ENCODE results near the gene TEPSIN.

TEPSIN gene

DNA sequence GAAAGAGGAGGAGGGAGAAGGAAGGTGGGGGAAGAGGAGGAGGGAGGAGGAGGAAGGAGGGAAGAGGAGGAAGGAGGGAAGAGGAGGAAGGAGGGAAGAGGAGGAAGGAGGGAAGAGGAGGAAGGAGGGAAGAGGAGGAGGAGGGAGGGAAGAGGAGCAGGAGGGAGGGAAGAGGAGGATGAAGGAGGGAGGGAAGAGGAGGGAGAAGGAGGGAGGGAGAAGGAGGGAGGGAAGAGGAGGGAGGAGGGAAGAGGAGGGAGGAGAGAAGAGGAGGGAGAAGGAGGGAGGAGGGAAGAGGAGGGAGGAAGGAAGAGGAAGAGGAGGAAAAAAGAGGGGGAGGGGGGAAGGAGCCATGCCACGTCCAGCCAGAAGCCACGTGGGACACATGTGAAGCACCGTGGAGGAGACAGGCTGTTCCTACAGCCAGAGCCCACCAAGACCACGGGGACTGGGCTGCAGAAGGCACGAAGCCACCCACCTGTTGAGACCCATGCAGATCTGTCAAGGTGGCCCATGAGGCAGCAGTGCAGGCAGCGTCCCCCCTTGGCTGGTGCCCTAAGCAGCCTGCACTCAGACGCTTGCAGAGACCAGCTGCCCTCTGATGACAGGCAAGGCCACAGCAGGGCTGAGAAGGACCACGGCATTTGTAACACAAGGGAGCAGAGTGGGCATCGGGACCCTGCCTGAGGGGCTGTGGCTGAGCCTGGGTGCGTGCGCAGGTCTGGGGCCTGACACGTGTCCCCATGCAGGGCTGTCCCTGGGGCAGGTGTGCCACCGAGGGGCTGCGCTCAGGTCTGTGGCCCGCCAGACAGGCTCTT lies 10.6 kb upstream of the TEPSIN start:
- no peak for DNase-seq

DNA sequence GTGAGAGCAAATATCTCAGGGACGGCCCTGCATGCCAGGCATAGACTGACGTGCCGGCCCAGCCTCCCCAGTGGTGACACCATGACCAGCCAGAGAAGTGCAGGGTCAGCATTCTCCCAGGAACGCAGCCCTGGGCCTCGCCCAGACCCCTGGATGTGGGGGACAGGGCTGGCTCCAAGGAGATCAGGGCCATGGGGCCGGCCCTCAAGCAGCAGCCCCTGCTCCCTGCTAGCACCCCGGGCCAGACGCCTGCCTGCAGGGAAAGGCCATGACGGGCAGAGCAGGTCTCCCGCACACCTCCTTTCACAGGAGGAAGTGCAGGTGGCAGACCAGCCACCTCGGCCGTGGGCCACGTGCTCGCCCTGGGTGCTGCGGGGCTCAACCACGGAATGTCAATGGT lies 9.8 kb upstream of the TEPSIN start:
- DNase-seq = no peak

DNA sequence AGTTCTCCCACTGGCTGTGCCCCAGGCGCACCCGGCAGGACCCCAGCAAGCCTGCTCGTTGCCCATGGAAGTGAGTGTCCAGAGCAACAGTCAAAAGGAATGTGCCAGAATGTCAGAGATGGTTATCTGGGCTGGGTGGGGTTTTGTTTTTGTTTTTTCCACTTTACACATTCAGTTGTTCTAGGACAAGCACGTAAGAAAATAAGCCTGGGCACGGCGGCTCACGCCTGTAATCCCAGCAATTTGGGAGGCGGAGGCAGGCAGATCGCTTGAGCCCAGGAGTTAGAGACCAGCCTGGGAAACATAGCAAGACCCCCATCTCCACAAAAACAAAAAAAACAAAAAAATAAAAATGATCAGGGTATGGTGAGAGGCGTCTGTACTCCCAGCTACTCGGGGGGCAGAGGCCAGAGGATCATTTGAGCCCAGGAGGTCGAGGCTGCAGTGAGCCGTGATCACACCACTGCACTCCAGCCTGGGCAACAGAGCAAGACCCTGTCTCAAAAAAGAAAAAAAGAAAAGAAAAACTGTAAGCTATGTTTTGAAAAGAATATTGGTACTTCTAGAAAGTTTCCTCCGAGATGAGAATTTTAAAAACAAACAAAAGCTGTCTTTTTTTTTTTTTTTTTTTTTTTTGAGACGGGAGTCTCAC lies 8.6 kb upstream of the TEPSIN start:
- DNase-seq = no peak

DNA sequence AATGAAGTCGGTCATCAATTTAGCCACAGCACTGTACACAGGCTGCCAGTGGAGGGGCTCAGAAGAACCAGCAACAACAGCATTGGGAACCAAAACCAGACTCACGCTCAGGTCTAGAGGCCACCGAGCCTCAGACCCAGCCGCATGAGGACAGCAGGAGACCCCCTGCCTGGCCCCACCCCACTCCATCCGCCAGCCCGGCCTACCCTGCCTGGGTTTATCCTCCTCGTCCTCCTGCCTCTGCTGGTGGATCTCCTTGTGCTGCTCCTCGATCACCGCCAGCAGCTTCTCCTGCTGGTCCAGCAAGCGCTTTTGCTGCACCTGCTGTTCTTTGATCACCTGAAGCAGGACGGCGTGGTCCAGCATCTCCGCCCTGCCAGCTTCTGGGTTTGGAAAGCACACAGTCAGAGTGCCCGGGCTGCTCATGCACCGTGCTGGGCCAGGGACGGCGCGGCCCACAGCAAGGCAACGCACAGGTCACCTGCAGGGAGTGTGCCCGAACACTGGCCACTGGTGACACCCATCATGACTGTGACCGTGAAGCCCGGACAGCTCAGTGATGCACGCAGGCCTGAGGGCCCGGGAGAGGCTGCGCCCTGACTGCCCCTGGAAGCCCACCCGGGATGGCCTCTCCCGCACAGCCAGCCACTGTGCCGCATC lies 8.0 kb upstream of the TEPSIN start:
- DNase-seq = no peak

DNA sequence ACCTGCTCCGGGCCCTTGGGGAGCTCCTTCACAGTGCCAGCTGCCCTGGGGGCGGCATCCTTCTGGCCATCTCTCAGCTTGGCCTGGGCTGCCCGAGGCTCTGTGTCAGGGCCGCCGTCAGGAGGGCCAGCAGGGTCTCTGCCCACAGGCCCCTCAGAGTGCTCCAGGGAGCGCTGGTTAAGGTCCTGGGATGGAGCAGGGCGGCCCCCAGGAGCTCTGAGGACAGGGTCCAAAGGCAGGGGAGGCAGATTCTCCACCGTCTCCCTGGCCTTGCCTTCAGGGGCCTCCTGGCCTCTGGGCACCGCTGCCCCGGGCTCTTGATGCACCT lies 7.5 kb upstream of the TEPSIN start:
- no peak for DNase-seq

DNA sequence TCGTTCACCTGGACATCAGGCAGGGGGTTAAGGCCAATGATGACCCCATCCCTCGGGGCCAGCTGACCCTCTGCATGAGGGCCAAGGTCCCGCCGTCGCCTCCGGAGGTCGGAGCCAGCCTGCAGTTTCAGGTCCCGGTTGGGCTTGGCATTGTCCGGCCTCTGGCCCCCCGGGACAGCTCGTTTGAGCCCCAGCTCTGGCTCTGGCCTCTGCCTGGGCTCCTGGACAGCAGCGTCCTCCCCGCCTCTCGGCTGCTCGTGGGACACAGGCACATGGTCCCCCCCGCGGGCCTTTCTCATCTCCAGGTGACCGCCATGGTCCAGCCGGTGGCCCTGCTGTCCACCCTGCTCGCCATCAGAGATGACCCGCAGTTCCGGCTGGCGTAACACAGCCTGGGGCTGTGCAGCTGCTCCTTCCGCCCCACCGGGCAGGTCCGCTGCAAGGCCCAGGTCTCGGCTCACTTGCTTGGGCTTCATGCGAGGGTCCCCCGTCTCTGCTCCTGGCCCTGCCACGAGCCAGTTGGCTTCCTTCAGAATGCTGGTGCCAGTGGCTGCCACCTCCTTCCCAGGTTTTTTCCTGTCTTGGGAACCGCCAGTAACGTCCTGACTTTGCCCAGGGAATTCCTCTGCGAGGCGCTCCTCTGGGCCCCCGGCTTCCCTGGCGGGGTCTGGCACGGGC lies 6.9 kb upstream of the TEPSIN start:
- no peak for DNase-seq

DNA sequence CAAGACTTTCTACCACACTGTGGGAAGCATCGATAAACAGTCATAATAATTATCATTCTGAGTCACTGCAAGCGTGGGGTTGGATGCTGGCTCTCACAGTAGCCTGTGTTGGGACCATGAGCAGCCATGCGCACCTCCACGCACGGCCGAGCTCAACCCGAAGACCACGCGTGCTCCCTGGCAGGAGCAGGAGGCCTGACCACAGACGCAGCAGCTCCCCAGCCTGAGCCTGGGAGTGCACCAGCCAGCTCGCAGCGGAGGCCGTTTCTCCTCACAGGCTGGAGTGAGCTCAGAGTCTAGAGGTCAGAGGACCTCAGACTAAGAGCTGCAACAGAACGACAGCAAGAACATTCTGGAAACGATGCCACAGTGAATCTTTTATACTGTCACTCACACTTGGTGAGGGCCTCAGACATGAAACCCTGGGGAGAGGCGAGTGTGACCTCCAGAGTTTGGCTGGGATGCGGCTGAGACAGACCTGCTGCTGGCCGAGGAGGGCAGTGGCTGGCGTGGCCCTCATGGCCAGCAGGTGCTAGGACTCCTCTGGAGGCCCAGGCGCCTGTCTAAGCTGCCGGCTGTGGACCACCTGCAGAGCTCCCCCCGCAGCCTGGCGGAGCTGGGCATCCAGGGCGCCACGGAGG lies 6.3 kb upstream of the TEPSIN start:
- DNase-seq = no peak

DNA sequence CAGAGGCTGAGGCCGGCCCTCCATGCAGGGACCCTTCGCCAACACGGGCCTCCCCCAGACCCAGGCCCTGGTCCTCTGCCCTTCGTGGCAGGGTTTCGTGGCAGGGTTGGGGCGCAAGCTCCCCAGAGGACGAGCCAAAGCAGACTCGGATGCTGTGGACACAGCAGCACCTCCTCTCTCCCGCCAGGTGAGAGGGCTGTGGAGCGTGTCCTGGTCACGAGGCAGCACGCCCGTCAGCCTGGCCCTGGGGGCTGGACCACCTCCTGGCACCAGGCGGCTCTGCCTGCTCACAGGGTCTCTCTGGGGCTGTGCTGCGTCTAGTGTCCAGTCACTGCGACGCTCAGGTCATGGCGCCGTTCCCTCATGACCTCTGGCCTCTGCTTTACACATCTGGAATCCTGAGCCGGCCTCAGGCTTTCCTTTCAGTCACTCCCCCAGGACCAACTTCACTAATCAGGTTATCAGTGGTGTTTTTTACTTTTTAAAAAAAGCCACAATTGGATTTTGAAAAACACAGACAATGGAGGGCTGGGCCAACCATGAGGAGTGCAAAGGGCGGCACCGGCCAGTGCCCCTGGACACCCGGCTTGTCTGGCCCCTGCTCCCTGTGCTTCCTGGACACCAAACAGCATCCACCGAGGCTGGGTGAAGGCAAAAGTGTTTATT lies 5.6 kb upstream of the TEPSIN start:
- DNase-seq = no peak

DNA sequence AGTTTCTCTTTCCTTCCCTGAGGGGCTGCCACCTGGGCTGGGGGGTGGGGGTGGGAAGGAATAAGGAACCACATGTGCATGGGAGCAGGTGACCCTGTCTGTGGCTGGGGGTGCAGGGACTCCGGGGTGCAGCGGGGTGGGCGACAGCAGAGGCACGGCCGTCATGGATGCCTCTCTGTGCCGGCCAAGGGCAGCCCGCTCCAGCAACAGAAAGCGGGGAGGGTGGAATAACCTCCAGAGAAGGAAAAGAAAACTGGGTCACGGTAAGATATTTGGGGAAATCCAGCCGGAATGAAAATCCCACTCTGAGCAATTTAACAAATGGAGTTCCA lies 4.4 kb upstream of the TEPSIN start:
- no peak for DNase-seq

DNA sequence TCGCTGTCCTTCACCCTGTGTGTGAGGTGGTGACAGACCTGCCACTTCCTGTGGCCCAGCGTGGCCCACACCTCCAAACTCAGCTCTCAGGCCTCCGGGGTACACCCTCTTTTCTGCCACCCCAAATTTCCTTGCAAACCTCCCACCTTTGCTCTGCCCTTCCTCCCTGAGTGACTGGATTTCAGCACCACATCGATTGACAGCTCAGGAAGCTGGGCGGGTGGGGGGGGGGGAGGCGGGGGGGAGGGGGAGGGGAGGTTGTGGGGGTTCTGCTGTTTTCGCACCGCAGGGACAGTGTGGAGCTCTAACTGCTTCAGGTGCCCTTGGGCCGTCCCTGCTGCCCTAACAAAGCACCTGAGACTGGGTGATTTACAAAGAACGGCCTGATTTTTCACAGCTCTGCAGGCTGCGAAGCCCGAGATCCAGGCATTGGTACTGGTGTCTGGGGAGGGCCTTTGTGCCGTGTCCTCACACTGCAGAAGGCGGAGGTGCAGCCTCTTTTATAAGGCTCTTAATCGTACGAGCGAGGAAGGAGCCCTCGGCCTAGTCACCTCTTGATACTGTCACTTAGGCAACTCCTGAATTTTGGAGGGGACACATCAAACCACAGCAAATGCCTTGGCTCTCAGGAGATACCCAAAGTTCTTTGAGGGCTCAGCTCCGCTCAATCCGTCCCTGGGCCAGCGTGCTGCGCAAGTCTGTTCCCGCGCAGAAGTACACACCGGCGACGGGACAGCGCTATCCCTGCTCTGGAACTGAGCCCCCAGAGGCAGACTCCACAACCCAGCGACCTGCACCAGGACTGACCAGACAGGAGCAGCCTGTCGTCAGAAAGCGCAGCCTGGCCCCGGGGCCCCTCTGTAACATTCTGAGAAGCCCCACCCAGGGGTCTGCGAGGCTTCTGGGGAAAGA lies 3.8 kb upstream of the TEPSIN start:
- DNase-seq = no peak

DNA sequence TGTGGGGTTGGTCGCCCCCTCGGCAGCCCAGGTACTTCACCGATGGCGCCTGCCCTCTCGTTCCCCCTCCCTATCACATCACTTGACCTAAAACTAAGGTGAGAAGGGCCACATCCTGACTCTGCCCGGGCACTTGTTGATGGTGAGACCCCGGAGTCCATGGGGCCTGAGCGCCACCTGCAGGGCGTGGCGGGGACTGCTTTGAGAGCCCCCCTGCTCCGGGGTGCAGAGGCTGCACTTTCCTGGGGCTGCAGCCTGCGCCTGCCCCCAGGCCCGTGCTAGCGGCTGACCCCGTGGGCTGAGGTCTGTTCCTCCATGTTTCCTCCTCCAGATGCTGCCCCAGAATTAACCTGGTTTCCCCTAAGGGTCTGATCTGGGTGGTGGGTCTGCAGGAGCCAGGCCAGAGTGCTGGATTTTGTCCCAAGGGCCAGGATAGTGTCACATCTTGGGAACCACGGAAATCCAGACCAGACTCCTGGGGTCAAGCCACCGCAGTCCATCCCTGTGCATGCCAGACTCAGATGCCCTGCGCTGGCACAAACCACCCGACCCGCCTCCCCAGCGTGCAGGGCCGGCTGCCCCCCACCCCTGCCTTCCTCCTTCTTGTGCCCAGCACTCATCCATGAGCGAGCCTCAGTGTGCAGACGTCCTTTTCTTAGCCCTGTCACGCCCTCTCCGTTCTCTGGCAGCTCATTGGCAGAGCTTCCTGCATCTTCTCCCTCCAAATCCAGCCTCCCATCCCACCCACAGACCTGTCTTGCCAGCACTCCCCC lies 3.0 kb upstream of the TEPSIN start:
- peak; percentile 38 for DNase-seq

DNA sequence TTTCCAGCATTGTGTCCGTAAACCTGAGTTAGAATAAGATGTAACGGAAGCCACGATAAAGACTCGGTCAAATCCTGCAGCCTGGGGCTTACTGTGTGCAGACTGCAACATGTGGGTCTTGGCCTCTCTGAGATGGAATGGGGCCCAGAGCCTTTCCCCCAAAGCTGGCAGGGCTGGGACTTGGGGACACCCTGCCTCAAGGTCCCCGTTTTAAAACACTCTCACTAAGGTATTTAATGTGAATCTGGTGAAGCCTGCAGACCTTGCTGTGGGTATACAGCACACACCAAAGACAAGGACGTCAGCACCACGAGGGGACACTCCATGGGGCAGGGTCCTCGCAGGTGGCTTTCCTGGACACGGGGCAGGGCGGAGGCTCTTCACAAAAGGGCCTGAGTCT lies 2.3 kb upstream of the TEPSIN start:
- DNase-seq = no peak

DNA sequence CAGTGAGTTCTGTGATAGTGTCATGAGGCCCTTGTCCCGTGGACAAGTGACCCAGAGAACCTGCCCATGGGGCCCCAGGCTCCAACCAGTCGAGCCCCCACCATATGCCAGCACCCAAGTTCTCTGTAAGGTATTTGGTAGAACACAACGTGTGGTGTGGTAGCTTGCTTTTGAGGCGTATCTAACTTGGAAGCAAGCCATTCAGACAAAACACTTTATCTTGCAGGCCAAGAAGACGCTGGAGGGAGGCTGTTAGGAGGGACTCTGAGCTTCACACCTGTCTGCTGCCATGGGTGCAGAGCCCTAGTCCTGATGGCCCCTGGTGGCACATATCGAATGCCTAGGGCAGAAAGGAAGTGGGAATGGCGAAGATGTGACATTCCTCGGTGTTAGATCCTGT lies 1.9 kb upstream of the TEPSIN start:
- no peak for DNase-seq

DNA sequence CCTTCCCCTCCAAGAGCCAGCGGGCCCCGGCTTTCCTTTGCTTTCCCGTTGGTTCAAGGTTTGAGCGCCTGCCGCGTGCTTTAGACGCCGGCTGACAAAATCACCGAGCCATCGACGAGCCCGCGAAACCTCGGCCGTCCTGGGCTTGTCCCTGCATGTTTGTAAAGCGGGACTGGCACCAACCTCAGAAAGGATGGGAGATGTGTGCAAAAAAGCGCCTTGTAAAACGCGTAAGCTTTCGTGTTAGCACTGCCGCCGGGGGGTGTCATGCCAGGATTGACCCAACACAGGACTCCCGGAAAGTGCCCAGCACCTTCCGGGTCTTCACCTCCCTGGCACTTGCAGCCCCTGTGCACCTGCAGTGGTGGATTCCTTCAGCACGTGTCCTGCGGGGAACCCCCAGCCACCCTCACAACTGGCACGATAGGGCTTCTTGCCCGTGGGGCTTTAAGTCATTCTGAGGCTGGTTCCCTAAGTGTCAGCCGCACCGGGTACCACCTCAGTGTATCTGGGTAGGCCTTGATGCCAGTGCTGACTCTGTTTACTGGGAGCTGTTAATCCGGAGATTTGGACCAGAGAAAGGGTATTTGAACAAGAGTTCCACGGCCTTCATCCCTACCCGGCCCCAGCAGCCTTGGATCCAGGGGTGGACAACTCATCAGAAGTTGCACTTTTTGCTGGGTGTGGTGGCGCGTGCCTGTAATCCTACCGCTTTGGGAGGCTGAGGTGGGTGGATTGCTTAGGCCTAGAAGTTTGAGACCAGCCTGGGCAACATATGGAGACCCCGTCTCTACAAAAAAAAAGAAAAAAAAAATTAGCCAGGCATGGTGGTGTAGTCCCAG lies 1.1 kb upstream of the TEPSIN start:
- no peak for DNase-seq

DNA sequence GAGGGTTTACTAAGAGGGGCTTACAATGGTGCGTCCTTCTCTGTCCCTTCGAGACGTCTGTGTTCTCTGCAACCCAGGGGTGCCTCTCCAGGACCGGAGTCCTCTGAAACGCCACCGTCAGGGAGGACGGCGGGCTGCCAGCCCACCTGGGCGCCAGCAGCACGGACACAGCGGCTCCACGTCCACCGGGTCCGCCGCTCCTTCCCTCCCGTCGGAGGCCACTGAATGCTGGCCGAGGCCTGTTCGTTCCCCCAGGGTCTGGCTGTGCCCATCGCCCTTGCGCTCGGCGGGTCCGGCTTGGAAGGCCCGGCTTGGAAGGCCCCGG lies 403 bp downstream of the TEPSIN start:
- no peak for DNase-seq

DNA sequence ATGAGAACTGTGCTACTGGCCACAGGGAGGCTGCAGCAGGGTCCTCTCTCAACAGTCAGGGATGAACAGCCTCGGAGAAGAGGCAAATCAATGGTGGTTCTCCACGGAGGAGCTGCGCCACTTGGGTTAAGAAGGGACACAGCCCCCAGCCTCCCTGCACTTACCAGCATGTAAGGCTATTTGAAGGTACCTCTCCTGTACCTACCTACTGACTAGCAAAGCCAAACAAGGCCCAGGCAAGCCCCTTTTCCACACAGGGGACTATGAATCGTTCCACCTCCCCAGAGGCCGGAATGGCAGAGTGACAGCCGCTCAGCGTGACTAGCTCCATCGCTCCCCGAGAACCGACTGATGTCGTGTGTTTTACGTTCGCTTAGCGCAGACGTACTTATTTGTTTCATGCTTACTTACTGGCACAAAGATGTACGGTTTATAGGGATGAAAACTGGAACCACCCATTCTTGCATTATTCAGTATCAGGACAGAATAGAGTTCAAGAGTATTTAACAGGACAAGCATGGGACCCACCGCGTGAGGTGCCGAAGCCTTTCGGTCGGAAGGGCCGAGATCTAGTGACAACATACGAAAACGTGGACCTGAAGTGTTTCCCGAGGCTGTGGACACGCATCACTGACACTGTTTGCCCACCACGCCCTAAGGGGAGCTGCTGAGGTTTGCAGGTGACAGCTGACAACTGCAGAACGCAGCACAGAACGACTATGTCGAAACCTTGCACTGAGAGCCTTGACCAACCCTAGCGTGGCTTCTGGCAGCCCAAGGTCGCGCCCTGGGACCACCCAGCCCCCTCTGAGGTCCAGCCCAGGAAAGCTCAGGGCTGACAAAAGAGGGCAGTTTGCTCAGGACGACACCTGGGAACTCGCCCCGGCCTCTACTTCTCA lies 1.0 kb downstream of the TEPSIN start:
- DNase-seq = no peak

DNA sequence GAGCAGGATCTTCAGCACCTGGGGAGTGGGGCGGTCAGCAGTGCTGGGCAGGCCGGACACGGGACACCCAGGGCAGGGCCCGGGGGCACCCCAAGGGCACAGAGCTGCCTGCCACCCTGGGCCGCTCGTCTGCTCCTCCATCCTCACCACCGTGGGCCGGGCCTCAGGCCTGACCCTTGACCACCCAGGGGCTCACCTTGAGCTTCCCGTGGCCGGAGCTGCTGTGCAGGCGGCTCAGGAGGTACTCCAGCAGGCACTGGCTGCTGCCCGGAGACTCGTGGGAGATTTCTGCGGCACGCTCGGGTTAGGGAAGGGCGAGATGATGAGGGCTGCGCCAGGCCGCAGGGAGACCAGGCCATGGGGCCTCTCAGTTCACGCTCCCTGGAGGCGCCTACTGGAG lies 2.1 kb downstream of the TEPSIN start:
- DNase-seq = no peak

DNA sequence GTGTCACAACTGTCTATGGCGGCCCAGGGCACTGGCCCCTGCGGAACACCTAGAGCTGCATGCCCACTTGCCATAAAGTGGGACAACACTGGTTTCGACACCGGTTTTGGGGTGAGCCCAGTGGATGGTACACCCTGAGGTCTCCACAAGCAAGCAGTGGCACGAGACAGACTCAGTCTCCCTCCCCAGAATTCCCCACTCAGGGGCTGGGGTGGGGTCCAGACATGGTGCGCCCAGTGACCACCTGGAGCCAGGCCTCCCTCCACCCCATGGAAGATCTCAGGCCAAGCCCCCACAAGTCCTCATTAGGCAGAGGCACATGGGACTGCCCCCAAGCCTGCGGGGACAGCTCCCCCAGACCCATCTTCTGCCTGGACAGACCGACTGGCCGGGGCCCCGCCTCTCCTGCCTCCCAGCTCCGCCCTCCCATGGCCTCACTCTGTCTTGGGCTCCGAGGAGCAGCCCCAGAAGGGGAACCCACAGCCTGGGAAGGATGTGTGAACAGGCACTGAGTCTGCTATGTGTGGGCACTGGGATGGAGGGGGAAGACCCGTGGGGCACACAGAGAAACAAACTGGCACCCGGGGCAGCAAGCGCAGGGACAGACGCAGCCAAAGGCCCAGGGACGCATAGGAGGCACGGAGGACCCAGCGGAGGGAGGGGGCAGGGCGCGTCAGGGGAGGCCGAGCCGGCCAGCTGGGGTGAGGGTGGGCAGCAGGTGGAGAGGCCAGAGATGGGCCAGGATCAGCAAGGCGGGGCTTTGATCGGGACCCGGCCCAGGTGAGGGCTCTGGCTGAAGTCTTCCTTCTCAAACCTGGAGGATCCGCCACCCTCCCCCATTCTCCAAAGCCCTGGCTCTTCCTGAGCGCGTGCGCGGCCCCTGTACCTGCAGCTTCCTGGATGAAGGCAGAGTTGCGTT lies 2.8 kb downstream of the TEPSIN start:
- DNase-seq = no peak
